Measurements from ENCODE around the gene RASSF7. TPM values are rescaled to one million over a fixed set of nuclear protein-coding genes. Genes with fewer than 3 reads are reported as not detected.

The RASSF7 gene
- total RNA-seq, 4 donors from 2014 or later, result 0.49 to 7.6 (median 4.5) TPM

DNA sequence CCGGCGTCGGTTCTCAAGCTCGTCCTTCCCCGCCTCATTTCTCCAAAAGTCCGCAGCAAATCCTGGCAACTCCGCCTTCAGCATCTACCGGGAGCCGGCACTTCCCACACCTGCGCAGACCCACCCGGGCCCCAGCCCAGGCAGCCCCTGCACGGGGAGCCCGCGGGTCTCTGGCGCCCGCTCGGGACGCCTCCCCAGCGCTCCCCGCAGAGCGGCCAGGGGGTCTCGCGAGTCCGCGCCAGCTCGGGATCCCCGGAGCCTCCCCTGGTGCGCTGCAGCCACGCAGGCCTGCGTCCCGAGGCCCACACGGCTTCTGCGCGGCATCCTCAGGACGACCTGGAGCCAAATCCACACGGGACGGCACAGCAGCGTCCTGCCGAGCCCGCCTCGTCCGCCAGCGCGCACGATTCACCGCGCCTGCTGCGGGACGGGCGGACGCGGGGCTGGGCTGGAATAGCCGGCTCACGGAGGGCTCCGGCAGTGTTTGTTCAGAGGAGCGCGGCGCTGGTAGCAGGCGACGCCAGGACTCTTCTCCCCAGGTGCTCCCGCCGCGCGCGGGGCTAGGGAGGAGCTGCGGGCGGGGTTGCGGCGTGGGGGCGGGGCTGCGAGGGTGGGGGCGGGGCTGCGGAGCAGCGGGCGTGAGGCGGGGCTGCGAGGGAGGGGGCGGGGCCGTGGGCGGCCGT is 14.7 kb downstream of the RASSF7 start:
- TF ChIP-seq, protein P1, sequence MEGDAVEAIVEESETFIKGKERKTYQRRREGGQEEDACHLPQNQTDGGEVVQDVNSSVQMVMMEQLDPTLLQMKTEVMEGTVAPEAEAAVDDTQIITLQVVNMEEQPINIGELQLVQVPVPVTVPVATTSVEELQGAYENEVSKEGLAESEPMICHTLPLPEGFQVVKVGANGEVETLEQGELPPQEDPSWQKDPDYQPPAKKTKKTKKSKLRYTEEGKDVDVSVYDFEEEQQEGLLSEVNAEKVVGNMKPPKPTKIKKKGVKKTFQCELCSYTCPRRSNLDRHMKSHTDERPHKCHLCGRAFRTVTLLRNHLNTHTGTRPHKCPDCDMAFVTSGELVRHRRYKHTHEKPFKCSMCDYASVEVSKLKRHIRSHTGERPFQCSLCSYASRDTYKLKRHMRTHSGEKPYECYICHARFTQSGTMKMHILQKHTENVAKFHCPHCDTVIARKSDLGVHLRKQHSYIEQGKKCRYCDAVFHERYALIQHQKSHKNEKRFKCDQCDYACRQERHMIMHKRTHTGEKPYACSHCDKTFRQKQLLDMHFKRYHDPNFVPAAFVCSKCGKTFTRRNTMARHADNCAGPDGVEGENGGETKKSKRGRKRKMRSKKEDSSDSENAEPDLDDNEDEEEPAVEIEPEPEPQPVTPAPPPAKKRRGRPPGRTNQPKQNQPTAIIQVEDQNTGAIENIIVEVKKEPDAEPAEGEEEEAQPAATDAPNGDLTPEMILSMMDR (IDR thresholded peaks at IDR 0.05; ENCODE audit: low read depth), result no peak

DNA sequence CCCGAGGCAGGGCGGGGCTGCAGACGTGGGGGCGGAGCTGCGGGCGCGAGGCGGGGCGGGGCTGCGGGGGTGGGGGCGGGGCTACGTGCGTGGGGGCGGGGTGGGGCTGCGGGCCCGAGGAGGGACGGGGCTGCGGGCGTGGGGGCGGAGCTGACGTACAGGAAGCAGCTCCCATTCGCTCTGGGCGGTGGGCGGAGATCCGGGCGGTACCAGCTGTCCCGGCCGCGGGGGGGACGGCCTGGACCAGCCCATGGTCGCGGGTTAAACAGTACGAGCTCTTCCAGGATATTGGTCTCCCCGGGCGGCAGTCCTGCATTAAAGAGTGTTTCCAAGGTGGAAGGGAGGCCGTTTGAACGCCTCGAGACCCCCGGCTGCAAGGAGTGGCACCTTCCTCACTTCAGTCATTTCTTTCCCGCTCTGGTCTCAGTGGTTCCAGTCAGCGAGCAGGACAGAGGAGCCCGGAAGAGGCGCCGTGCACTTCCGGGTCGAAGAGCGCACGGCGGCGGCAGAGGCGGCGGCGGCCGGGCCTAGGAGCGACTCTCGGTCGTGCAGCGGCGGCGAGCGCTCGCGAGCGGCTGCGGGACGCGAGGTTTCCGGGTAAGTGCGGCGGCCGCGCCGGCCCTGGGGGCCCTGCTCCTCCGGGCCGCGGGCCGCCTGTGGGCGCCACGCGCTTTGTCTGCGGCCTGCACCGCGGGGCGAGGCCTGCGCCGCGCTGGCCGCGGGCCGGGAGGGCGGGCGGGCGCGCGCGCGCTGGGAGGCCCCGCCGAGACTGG is 15.4 kb downstream of the RASSF7 start, which contains the start of gene PHRF1:
TSS of gene PHRF1 (plus strand) at position 475 of the 773 bp plus-strand sequence. CDS start 5,043 bp downstream, outside the sequence.
- TF ChIP-seq, protein P1 (IDR thresholded peaks at IDR 0.05; ENCODE audit: low read depth), result no peak

DNA sequence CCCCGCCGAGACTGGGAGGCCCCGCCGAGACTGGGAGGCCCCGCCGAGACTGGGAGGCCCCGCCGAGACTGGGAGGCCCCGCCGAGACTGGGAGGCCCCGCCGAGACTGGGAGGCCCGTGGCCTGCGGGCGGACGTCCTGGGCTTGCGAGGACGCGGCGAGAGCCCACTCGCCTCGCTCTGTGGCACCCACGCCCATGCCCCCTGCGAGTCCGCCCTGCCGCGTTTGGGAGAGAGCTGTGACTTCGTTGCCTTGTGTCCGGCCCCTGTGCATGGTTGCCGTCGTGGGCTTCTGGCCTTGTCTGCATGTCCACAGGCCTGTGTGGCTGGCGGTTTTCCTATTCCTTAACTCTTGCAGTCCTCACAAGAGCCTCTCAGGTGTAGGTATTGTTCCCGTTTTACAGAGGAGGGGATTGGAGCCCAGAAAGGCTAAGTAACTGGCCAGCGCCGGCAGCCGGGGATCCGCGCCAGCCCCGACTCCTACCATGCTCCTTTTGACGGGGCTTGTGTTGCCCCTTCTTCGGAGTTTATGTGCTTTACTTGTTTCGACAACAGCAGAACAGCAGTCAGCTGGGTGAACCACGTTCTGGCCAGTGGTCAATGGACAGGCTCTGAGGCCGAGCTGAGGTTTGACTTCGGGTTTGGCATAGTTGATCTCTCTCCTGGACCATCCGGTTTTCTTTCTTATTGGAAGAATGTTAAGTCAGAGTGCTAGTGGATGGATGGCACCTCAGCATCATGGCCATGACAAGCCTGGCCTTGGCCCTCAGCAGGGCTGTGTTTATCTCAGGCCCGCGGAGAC is 16.2 kb downstream of the RASSF7 start:
- TF ChIP-seq, protein P1 (IDR thresholded peaks at IDR 0.05; ENCODE audit: low read depth), result no peak

DNA sequence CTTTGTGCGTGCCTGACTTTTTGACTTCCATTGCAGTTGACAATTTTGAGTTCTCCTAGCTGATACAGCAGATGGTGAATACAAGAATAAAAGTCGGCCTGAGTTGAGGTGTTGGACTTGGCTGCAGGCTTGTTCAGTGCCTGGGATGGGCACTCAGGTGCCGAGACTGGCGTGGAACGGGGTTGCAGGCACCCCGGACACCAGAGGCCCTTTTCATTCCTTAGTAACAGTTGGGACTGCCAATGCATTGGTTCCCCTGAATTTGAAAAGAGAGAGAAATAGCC is 16.8 kb downstream of the RASSF7 start:
- TF ChIP-seq, protein P1 (IDR thresholded peaks at IDR 0.05; ENCODE audit: low read depth), result no peak

DNA sequence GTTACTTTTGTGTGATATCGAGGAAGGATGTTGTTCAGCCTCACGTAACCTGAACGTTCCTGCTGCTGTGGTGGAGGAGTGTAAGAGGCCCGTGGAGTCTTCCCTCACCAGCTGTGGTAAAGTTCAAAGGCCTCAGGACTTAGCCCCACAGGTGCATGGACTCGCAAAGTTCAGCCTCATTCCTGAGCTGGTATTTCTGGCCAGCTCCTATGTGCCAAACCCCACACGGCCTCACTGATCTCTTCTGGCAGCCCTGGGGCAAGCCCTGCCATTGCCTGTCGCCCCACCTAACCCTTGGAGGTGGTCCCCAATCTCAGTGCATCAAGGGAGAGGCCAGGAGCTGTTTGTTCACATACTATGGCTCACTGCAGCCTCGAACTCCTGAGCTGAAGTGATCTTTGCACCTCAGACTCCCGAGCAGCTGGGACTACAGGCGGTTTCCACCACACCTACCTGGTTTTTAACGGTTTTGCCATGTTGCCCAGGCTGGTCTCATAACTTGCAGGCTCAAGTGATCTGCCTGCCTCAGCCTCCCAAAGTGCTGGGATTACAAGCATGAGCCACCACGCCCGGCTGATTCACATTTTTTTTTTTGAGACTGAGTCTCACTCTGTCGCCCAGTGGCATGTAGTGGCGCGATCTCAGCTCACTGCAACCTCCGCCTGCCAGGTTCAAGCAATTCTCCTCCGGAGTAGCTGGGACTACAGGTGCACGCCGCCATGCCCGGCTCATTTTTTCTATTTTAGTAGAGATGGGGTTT is 17.7 kb downstream of the RASSF7 start:
- TF ChIP-seq, protein P1 (IDR thresholded peaks at IDR 0.05; ENCODE audit: low read depth), result no peak

DNA sequence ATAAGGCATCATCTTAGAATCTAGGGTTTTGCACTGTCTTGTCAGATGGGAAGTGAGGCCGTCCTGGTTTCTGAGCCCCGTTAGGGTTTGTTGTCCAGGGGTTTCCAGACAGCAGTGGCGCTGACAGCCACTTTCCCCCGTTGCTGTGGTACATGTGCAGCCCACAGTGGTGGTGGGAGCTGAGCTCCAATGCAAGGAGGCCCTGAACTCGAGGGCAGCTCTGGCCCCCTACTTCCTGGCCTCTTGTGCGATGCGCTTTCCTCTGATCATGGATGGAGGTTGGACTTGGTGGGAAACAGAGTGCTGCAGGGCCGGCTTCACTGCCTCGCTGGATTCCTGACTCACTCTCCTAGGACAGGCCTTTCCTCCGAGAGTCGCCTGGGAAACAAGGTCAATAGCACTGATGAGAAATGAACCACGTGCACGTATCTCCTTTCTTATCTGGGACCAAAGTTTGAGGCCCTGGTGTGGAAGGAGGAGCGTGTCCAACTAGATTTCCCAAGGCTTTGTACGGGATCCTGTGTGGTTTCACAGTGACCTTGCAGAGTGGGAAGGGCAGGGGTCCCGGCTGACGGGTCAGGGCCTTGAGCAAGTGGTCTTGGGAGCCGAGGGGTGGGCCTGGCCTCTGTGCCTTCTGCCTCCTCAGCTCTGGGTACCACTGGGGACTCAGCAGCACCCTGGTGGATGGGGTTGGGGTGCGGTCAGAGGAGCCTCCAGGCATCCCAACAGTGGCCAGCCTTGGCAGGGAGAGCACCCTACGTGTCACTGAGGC is 19.2 kb downstream of the RASSF7 start:
- TF ChIP-seq, protein P1 (IDR thresholded peaks at IDR 0.05; ENCODE audit: low read depth), result no peak
